ENCODE data around the gene RBCK1.
"Not testable (repeated sequence)": the region's sequence is repeated elsewhere in the genome, so short reads cannot be mapped to it uniquely, and the experiment has no call there.

Gene RBCK1

DNA sequence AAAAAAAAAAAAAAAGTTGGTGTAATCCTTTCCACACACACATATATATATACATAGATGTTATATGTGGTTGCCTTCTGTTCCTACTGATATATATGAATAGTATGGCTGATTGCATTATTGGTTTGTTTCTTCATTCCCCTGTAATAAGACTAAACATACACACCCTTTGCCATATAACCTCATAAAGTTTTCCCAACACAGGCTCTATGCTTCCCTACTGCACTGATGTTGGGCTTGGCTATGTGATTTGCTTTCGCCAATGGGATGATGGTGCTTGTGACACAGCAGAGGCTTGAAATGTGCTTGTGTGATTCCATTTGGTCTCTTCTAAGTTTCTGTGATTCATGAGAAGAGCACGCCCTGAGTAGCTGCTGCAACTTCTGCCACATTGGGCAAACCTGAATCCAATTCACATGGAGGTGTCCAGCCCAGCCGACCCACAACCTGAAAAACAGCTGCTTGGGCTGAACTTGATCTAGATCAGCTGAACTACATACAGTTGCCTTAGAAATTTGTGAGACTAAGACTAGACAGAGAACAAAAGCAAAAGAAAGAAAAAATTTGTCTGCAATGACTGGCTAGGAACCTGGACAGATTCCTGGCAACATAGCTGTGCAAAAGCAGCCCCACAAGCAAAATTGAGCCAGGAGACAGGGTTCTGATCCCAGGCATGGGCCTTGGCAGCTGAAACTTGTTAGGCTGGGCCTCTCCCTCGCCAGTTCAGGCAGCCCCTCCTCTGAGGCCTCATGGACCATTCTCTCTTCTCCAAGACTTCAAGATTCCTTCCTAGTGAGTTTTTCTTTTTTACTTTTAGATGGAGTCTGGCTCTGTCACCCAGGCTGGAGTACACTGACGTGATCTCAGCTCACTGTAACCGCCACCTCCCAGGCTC lies 67.6 kb downstream of the RBCK1 start:
- DNase-seq: no peak

DNA sequence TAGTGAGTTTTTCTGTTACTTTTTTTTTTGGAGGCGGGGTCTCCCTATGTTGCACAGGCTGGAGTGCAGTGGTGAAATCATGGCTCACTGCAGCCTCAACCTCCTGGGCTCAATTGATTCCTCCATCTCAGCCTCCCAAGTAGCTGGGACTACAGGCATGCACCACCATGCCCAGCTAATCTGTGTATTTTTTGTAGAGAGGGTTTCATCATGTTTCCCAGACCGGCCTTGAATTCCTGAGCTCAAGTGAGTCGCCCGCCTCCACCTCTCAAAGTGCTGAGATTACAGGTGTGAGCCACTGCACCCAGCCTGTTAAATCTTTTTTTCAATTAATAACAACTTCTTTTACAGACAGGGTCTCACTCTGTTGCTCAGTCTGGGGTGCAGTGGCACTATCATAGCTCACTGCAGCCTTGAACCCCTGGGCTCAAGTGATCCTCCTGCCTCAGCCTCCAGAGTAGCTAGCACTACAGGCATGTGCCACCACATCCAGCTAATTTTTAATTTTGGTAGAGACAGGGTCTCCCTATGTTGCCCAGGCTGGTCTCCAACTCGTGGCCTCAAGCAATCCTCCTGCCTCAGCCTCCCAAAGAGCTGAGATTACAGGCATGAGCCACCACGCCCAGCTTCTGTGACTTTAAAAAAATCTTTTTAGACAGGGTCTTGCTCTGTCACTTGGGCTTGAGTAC lies 68.6 kb downstream of the RBCK1 start:
- DNase-seq: not testable (repeated sequence)

DNA sequence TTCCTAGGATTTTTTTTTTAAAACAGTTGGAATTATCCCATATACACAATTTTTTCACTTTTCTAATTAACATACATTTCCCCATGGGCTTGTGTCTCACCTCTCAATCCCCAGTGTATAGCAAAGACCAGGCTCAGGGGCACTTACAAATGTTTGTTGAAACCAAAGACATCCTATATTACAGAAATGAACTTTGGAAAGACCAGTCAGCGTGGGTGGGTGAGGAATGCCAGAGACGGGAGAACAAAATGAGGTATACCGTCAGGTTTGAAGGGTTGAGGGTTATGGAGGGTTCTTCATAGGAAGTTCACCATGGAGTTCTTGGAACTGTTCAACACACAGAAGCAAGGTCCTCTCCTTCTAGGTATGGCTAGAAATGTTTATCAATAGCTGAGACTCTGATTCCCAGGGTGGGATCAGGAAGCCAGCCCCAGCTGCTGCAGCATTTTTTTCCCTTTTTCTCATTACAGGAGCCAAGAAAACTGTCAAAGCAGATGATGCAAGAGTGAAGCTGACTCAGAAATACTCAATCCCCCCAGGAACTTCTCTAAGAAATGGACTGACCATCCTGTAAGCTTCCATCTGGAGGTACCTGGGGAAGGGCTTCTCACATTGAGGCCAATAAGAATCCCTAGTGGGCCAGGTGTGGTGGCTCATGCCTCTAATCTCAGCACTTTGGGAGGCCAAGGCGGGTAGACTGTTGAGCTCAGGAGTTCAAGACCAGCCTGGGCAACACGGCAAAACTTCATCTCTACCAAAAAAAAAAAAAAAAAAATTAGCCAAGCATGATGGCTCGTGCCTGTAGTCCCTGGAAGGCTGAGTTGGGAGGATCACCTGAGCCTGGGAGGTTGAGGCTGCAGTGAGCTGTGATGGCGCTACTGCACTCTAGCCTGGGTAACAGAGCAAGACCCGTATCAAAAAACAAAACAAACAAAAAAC lies 70.2 kb downstream of the RBCK1 start:
- DNase-seq: no peak

DNA sequence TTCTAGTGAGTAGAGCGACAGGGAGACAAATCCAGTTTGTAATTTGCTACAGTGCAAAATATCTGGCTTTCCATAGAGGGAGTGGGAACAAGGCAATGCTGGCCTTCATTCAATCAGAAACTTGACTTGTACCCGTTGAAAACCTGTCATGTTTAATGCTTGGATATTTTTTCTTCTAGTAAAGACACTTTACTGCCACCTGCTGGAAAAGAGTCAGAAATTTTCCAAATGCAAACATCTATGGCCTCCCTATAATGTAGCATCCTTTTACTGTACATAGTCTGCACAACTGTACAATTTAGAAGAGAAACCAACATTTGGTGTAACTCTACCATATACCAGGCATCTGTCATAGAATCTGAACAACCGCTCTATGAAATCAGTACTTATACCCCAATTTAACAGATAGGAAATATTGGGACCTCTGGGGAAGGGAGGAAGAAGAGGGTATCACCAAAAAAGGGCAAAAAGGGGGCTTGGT lies 70.9 kb downstream of the RBCK1 start:
- peak; percentile 46 for DNase-seq

DNA sequence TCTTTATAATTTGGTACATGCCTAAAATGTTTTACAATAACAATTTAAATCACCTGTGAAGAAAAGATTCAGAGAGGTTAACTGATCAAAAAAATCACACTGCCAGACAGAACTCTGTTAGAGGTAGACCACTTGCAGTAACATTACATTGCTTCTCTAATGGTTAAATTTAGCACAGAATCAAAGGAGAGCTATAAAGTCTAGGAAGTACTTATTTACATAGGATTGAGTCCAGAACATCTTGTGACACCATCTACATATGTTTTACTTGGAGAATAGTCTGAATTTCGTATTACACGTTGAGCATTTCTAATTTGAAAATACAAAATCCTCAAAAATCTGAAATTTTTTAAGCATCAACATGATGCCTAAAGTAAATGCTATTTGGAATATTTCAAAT lies 71.4 kb downstream of the RBCK1 start:
- no peak for DNase-seq

DNA sequence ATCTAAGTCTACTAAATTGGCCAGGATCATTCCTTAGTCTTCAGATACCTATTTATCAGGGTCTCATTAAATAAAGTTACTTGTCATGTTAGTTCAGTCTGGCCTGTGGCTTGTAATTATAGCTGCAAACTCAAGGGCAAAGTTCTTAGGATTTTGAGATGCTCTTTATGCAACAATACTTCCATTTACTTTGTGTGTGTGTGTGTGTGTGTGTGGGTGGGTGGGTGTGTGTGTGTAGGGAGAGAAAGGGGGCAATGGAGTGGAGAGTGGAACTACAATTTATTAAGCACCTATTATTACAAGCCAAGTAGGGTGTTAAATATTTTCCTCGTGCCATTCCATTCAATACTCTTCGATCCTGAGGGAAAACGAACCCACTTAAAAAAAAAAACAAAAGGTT lies 71.9 kb downstream of the RBCK1 start:
- no peak for DNase-seq

DNA sequence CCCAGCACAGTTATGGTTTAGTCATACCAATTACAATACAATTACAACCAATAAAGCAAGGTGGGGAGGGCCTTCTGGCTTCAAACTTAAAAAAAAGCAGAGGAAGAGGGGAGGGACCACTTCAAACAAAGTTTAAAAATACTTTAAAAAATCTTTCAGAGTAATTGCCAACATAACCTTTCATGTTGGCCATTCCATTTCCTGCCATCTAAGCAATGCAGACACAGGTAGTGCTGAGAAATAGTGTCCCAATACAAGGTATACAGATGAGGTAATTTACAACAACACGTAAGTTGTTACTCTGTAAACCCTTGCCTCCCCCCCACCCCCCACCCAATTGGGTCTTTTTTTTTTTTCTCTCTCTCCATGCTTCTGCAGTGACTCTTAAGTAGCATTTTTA lies 73.1 kb downstream of the RBCK1 start:
- no peak for DNase-seq

All from DMS 273 treated with DMSO at 0.1 percent for 48 hours (cell line).